22Rv1 (cell line): ENCODE results near the gene DSTYK.

Experiments used
- H3K27ac ChIP-seq: fragments of 450-650 bp; 2 replicates; pipeline ENCODE4 v1.5.1; 2017
- CTCF ChIP-seq: fragments of 450-650 bp; IDR thresholded peaks from 2 replicates; pipeline ENCODE4 v1.5.1; 2017; ENCODE audit warnings: mild to moderate bottlenecking
- ZFX ChIP-seq: fragments of 450-650 bp; IDR thresholded peaks from 2 replicates; pipeline ENCODE4 v1.6.1; 2017; ENCODE audit warnings: antibody characterized with exemption, borderline replicate concordance

The DSTYK gene

GRCh38 chr1:205140113-205140512 is 71.4 kb downstream of the DSTYK start:
- TF ChIP-seq CTCF (no peak), ZFX (no peak)
- H3K27ac ChIP-seq = no peak overlapping the region

- no peak overlapping the region for H3K27ac ChIP-seq
- no peak for TF ChIP-seq ZFX
- TF ChIP-seq CTCF = no peak
These were observed 73.6 kb downstream of the DSTYK start for GRCh38 chr1:205137901-205138300.

- TF ChIP-seq CTCF (no peak), ZFX (no peak)
- no peak overlapping the region for H3K27ac ChIP-seq
These were observed 78.2 kb downstream of the DSTYK start for GRCh38 chr1:205133287-205133686.

- no peak overlapping the region for H3K27ac ChIP-seq
- TF ChIP-seq ZFX = no peak
- no peak for TF ChIP-seq CTCF
These were observed 82.0 kb downstream of the DSTYK start for GRCh38 chr1:205129447-205130029.

GRCh38 chr1:205128050-205128449 is 83.5 kb downstream of the DSTYK start:
- no peak for TF ChIP-seq ZFX
- no peak for TF ChIP-seq CTCF
- no peak overlapping the region for H3K27ac ChIP-seq

- TF ChIP-seq CTCF (no peak), ZFX (no peak)
These were observed 83.9 kb downstream of the DSTYK start for GRCh38 chr1:205127646-205128045.

GRCh38 chr1:205124726-205125125 is 86.8 kb downstream of the DSTYK start:
- TF ChIP-seq ZFX = no peak
- no peak for TF ChIP-seq CTCF
- H3K27ac ChIP-seq = no peak overlapping the region

More at GRCh38 chr1:205127646-205128045, 83.9 kb downstream of the DSTYK start:
- H3K27ac ChIP-seq = no peak overlapping the region
